HG03175 (cell line): ENCODE measurements around the gene TLCD1.

Experiments
- ATAC-seq: cut with Tn5 transposase; IDR thresholded peaks from one replicate; pipeline ENCODE4 v1.9.1; 2021; ENCODE audit warnings: mild to moderate bottlenecking, moderate library complexity; ENCODE audit not compliant: unreplicated experiment

TLCD1 gene

GRCh38 chr17:28689011-28689410, 37.0 kb downstream of the TLCD1 start:
- ATAC-seq: no peak

GRCh38 chr17:28688481-28688880, 37.6 kb downstream of the TLCD1 start:
- ATAC-seq: no peak

GRCh38 chr17:28686296-28686695, 39.7 kb downstream of the TLCD1 start:
- ATAC-seq: no peak

- no peak for ATAC-seq
Observed at GRCh38 chr17:28685366-28685765, 40.7 kb downstream of the TLCD1 start.

GRCh38 chr17:28684963-28685362, 41.1 kb downstream of the TLCD1 start:
- ATAC-seq: no peak

GRCh38 chr17:28682655-28683054, 43.4 kb downstream of the TLCD1 start:
- ATAC-seq: no peak

- no peak for ATAC-seq
Observed at GRCh38 chr17:28675980-28676379, 50.1 kb downstream of the TLCD1 start.

GRCh38 chr17:28675490-28675889, 50.5 kb downstream of the TLCD1 start:
- ATAC-seq: no peak
